Astrocyte (in vitro differentiated cells and primary cell): ENCODE measurements around the gene MAGEB16. TPM values are rescaled to one million over a fixed set of nuclear protein-coding genes. Genes with fewer than 3 reads are reported as not detected.

ENCODE experiments used
- DNase-seq: peaks from one replicate; pipeline ENCODE4 v3.0.0-alpha.2; 2010; ENCODE audit warnings: low read depth
- FAIRE-seq: peaks from 2 replicates; lab custom pipeline; 2011; peaks lifted over from hg19 to GRCh38; lab: Jason Lieb, UNC
- H2AFZ ChIP-seq: 2 replicates; pipeline ENCODE4 v1.6.0; 2012; ENCODE audit warnings: low read depth, low read length, inconsistent platforms
- H3K27ac ChIP-seq: 2 replicates; pipeline ENCODE4 v1.5.1; 2011; ENCODE audit warnings: low read depth, low read length, inconsistent platforms
- H3K27me3 ChIP-seq: 2 replicates; pipeline ENCODE4 v1.6.0; 2011; ENCODE audit warnings: low read length, inconsistent platforms; ENCODE audit not compliant: insufficient read depth
- H3K36me3 ChIP-seq: 2 replicates; pipeline ENCODE4 v1.5.1; 2011; ENCODE audit warnings: low read length, inconsistent platforms; ENCODE audit not compliant: insufficient read depth
- H3K4me1 ChIP-seq: 2 replicates; pipeline ENCODE4 v1.5.1; 2011; ENCODE audit warnings: low read length, inconsistent platforms; ENCODE audit not compliant: insufficient read depth
- H3K4me2 ChIP-seq: 2 replicates; pipeline ENCODE4 v1.6.0; 2012; ENCODE audit warnings: low read length, inconsistent platforms
- H3K4me3 ChIP-seq: 2 replicates; pipeline ENCODE4 v1.5.1; 2011; ENCODE audit warnings: low read depth, mild to moderate bottlenecking, low read length, inconsistent platforms; ENCODE audit not compliant: insufficient read depth
- H3K79me2 ChIP-seq: 2 replicates; pipeline ENCODE4 v1.6.0; 2012; ENCODE audit warnings: mild to moderate bottlenecking, low read length, inconsistent platforms; ENCODE audit not compliant: insufficient read depth
- H3K9ac ChIP-seq: 2 replicates; pipeline ENCODE4 v1.6.0; 2012; ENCODE audit warnings: mild to moderate bottlenecking, low read length, inconsistent platforms
- H3K9me3 ChIP-seq: 2 replicates; pipeline ENCODE4 v1.5.1; 2012; ENCODE audit warnings: low read depth, mild to moderate bottlenecking, low read length, inconsistent platforms; ENCODE audit not compliant: insufficient read depth
- H4K20me1 ChIP-seq: 2 replicates; pipeline ENCODE4 v1.6.0; 2012; ENCODE audit warnings: low read length, inconsistent platforms; ENCODE audit not compliant: insufficient read depth
- H3K27ac Mint-ChIP-seq: one replicate; pipeline ENCODE4 v1.8.0; 2021; ENCODE audit warnings: mild to moderate bottlenecking, mixed read lengths; ENCODE audit not compliant: unreplicated experiment
- H3K27me3 Mint-ChIP-seq: one replicate; pipeline ENCODE4 v1.8.0; 2021; ENCODE audit warnings: low read depth, mixed read lengths; ENCODE audit not compliant: unreplicated experiment
- H3K36me3 Mint-ChIP-seq: one replicate; pipeline ENCODE4 v1.8.0; 2021; ENCODE audit warnings: low read depth, mixed read lengths; ENCODE audit not compliant: unreplicated experiment
- H3K4me1 Mint-ChIP-seq: one replicate; pipeline ENCODE4 v1.8.0; 2021; ENCODE audit warnings: low read depth, mixed read lengths; ENCODE audit not compliant: unreplicated experiment
- H3K4me3 Mint-ChIP-seq: one replicate; pipeline ENCODE4 v1.8.0; 2021; ENCODE audit warnings: mild to moderate bottlenecking, moderate library complexity, mixed read lengths; ENCODE audit not compliant: unreplicated experiment
- H3K9me3 Mint-ChIP-seq: one replicate; pipeline ENCODE4 v1.8.0; 2021; ENCODE audit warnings: mild to moderate bottlenecking, mixed read lengths; ENCODE audit not compliant: unreplicated experiment
- EZH2 ChIP-seq: IDR thresholded peaks from 2 replicates; pipeline ENCODE4 v1.6.1; 2012; ENCODE audit warnings: mild to moderate bottlenecking, low read length, inconsistent platforms; ENCODE audit not compliant: insufficient read depth
- total RNA-seq: library from RNA; stranded (reverse); gene quantifications from 2 replicates; pipeline ENCODE4 v1.2.1, GENCODE V29; 2021
- TF ChIP-seq, protein P1 (sequence below): IDR thresholded peaks from 2 replicates; pipeline ENCODE4 v1.5.1; 2011; ENCODE audit warnings: low read depth, mild to moderate bottlenecking, inconsistent platforms, low read length, moderate library complexity; ENCODE audit not compliant: insufficient read depth

MAGEB16 gene
- total RNA-seq, 1 donor from 2014 or later = not detected

DNA sequence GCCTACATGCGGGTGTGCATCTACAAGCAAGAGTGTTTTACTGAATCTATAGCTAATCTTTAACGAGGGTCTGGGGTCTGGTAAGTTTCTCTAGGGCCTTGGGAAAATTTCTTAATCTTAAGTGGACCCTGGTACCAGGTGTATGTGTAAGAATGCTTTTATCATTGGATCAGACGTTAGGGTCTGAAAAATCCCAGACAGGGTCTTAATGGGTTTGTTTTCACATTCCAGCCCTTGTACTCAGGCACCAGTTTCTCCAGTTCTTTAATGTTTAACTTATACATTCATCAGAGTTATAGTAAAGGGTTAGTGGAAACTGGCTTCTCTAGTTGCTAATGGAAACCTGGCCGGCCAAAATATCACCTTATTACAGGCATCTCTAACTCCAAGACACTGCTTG, 11.6 kb downstream of the MAGEB16 start:
- no peak for FAIRE-seq
- no peak overlapping the region for H3K4me3 Mint-ChIP-seq
- no peaks in the 10 kb centered on the region for H3K4me1 Mint-ChIP-seq

DNA sequence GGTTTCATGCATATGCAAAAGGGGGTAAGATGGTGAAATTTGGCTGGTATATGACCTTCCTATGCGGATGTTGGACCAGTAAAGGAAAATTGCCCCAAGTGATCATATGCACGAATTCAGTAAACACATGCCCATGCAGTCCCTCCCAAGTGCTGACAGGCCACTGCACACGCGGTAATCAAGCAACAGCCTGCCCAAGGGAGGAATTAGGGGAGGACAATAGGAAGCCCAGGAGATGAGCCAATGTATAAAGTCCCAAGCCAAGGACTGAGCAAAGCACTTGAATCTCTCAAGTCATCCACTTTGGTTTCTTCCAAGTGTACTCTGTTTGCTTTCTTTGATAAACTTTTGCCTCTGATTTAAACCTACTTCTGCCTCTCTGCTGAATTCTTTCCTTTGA, 21.1 kb downstream of the MAGEB16 start:
- DNase-seq (no peak), FAIRE-seq (no peak)
- Histone ChIP-seq H3K4me2 (no peak overlapping the region), H3K79me2 (no peaks in the 10 kb centered on the region), H3K27ac (no peak overlapping the region), H3K9ac (no peak overlapping the region), H3K36me3 (no peaks in the 10 kb centered on the region), H3K4me1 (no peaks in the 10 kb centered on the region), H3K27me3 (no peaks in the 10 kb centered on the region), H3K9me3 (no peaks in the 10 kb centered on the region), H2AFZ (no peak overlapping the region), H3K4me3 (no peak overlapping the region), H4K20me1 (no peaks in the 10 kb centered on the region)
- H3K4me3 Mint-ChIP-seq = no peak overlapping the region
- H3K4me1 Mint-ChIP-seq = no peaks in the 10 kb centered on the region
- H3K36me3 Mint-ChIP-seq = no peaks in the 10 kb centered on the region
- no peak overlapping the region for H3K27ac Mint-ChIP-seq
- no peaks in the 10 kb centered on the region for H3K27me3 Mint-ChIP-seq
- TF ChIP-seq, protein P1, sequence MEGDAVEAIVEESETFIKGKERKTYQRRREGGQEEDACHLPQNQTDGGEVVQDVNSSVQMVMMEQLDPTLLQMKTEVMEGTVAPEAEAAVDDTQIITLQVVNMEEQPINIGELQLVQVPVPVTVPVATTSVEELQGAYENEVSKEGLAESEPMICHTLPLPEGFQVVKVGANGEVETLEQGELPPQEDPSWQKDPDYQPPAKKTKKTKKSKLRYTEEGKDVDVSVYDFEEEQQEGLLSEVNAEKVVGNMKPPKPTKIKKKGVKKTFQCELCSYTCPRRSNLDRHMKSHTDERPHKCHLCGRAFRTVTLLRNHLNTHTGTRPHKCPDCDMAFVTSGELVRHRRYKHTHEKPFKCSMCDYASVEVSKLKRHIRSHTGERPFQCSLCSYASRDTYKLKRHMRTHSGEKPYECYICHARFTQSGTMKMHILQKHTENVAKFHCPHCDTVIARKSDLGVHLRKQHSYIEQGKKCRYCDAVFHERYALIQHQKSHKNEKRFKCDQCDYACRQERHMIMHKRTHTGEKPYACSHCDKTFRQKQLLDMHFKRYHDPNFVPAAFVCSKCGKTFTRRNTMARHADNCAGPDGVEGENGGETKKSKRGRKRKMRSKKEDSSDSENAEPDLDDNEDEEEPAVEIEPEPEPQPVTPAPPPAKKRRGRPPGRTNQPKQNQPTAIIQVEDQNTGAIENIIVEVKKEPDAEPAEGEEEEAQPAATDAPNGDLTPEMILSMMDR = no peak
- TF ChIP-seq EZH2 = no peak
- H3K9me3 Mint-ChIP-seq = no peaks in the 10 kb centered on the region

More for the DNA sequence above, 11.6 kb downstream of the MAGEB16 start:
- Histone ChIP-seq H3K4me3 (no peak overlapping the region), H3K79me2 (no peaks in the 10 kb centered on the region), H3K4me2 (no peak overlapping the region), H2AFZ (no peak overlapping the region), H3K9me3 (no peaks in the 10 kb centered on the region), H3K4me1 (no peaks in the 10 kb centered on the region), H3K36me3 (no peaks in the 10 kb centered on the region), H4K20me1 (no peaks in the 10 kb centered on the region), H3K27me3 (no peaks in the 10 kb centered on the region), H3K9ac (no peak overlapping the region), H3K27ac (no peak overlapping the region)
- DNase-seq = no peak
- Mint-ChIP-seq H3K27me3 (no peaks in the 10 kb centered on the region), H3K27ac (no peak overlapping the region), H3K9me3 (peaks cover 1% of the 10 kb centered on the region), H3K36me3 (no peaks in the 10 kb centered on the region)
- TF ChIP-seq, protein P1 = no peak
- TF ChIP-seq EZH2 = no peak

GRCh38 chrX:35826503-35826902, 28.4 kb downstream of the MAGEB16 start:
- FAIRE-seq = no peak
- H3K27me3 Mint-ChIP-seq = no peaks in the 10 kb centered on the region
- Histone ChIP-seq H3K36me3 (no peaks in the 10 kb centered on the region), H3K27me3 (no peaks in the 10 kb centered on the region), H3K9me3 (no peaks in the 10 kb centered on the region), H3K4me1 (no peaks in the 10 kb centered on the region), H3K79me2 (no peaks in the 10 kb centered on the region), H4K20me1 (no peaks in the 10 kb centered on the region), H3K4me3 (no peak overlapping the region), H2AFZ (no peak overlapping the region), H3K9ac (no peak overlapping the region), H3K4me2 (no peak overlapping the region), H3K27ac (no peak overlapping the region)
- no peaks in the 10 kb centered on the region for H3K9me3 Mint-ChIP-seq
- TF ChIP-seq, protein P1 = no peak
- TF ChIP-seq EZH2 = no peak
- H3K4me3 Mint-ChIP-seq = no peak overlapping the region
- H3K36me3 Mint-ChIP-seq = no peaks in the 10 kb centered on the region
- no peak overlapping the region for H3K27ac Mint-ChIP-seq
- H3K4me1 Mint-ChIP-seq = no peaks in the 10 kb centered on the region
- no peak for DNase-seq
